HepG2 (cell line): Measurements from ENCODE around the gene EDN3. TPM values are rescaled to one million over a fixed set of nuclear protein-coding genes. Genes with fewer than 3 reads are reported as not detected.

Experiments used
- ATAC-seq: fragments of 200-7000 bp; cut with Tn5 transposase; 3 replicates; pipeline ENCODE4 v1.9.1; 2020; ENCODE audit warnings: mild to moderate bottlenecking, moderate library complexity
- Bru-seq: library from RNA; stranded (reverse); fragments of 400-500 nt; gene quantifications from one replicate; lab custom pipeline; 2021; lab: Mats Ljungman, UMichigan
- BruChase-seq, 2 experiments: library from RNA; stranded (reverse); fragments of 400-500 nt; gene quantifications; one replicate each; lab custom pipeline; 2021; lab: Mats Ljungman, UMichigan
- BruUV-seq: library from RNA; stranded (reverse); fragments of 400-500 nt; replicated peaks from 2 replicates; lab custom pipeline; 2021; lab: Mats Ljungman, UMichigan
- CTCF ChIA-PET: fragments of 300-600 bp; formaldehyde crosslinking; extraction: SDS; loops from one replicate; lab custom pipeline; 2021; ENCODE audit warnings: low total read pairs, inconsistent platforms, low intra/inter-chr PET ratio; lab: Yijun Ruan, JAX
- POLR2A ChIA-PET: fragments of 350-600 bp; sonication (Branson Sonifier 250); formaldehyde crosslinking; loops from one replicate; lab custom pipeline; 2020; ENCODE audit warnings: antibody characterized with exemption, inconsistent platforms; lab: Yijun Ruan, JAX
- DNase-seq: peaks from one replicate; pipeline ENCODE4 v3.0.0-alpha.2; 2015; ENCODE audit warnings: low spot score
- FAIRE-seq: peaks from 3 replicates; lab custom pipeline; 2011; peaks lifted over from hg19 to GRCh38; lab: Jason Lieb, UNC
- H2AFZ ChIP-seq: one replicate; pipeline ENCODE4 v1.6.1; 2011; ENCODE audit warnings: low read length, inconsistent platforms
- H3K27ac ChIP-seq: fragments of 300-600 bp; 3 replicates; pipeline ENCODE4 v1.8.0; 2011; ENCODE audit warnings: mixed run types, mild to moderate bottlenecking, mixed read lengths, low read length, inconsistent platforms; ENCODE audit not compliant: insufficient read depth; ENCODE audit errors: extremely low read length
- H3K27me3 ChIP-seq, 2 experiments: fragments of 200-600 bp in 1 of 2; 2 replicates in 1 of 2; 3 replicates in 1 of 2; pipeline versions ENCODE4 v1.6.0 to v1.8.0; 2011; ENCODE audit warnings: low read length in 2 of 2, mild to moderate bottlenecking in 2 of 2, moderate library complexity in 2 of 2, inconsistent platforms in 1 of 2; ENCODE audit not compliant: insufficient read depth in 2 of 2, control insufficient read depth in 1 of 2
- H3K36me3 ChIP-seq, 2 experiments: fragments of 200-600 bp in 1 of 2; replicated peaks in 1 of 2; 2 replicates in 1 of 2; 3 replicates in 1 of 2; pipeline versions ENCODE4 v1.5.1 to v1.8.0; 2011; ENCODE audit warnings: low read length in 2 of 2, inconsistent platforms in 1 of 2; ENCODE audit not compliant: insufficient read depth in 2 of 2, control insufficient read depth in 1 of 2
- H3K4me1 ChIP-seq: 2 replicates; pipeline ENCODE4 v1.5.1; 2012; ENCODE audit warnings: low read length, inconsistent platforms; ENCODE audit not compliant: insufficient read depth
- H3K4me2 ChIP-seq: 2 replicates; pipeline ENCODE4 v1.6.0; 2011; ENCODE audit warnings: low read depth, low read length, inconsistent platforms
- H3K4me3 ChIP-seq, 3 experiments: fragments of 200-600 bp in 1 of 3; sonication (generic), shearing (Covaris generic) in 1 of 3; replicated peaks in 1 of 3; 2 replicates each; pipeline ENCODE4 v1.5.1; 2011 to 2016; ENCODE audit warnings: low read length in 3 of 3, inconsistent platforms in 2 of 3, low read depth in 2 of 3, mild to moderate bottlenecking in 2 of 3, control low read depth in 1 of 3, mixed read lengths in 1 of 3; ENCODE audit not compliant: insufficient read depth in 1 of 3
- H3K79me2 ChIP-seq: one replicate; pipeline ENCODE4 v1.6.1; 2011; ENCODE audit warnings: low read length, inconsistent platforms; ENCODE audit not compliant: insufficient read depth
- H3K9ac ChIP-seq: 2 replicates; pipeline ENCODE4 v1.6.0; 2011; ENCODE audit warnings: mild to moderate bottlenecking, low read depth, low read length, inconsistent platforms; ENCODE audit not compliant: insufficient read depth
- H3K9me3 ChIP-seq: 2 replicates; pipeline ENCODE4 v1.5.1; 2012; ENCODE audit warnings: mild to moderate bottlenecking, low read length
- H4K20me1 ChIP-seq: 2 replicates; pipeline ENCODE4 v1.6.0; 2011; ENCODE audit warnings: inconsistent platforms, mild to moderate bottlenecking, low read length, moderate library complexity; ENCODE audit not compliant: insufficient read depth
- E2F1 ChIP-seq: sonication (generic); formaldehyde crosslinking; IDR thresholded peaks from 2 replicates; pipeline ENCODE4 v1.5.0; 2020; ENCODE audit warnings: missing genetic modification reagents
- GPN1 ChIP-seq: sonication (generic); formaldehyde crosslinking; IDR thresholded peaks from 2 replicates; pipeline ENCODE4 v1.5.1; 2020; ENCODE audit warnings: missing genetic modification reagents, borderline replicate concordance
- KDM4B ChIP-seq: sonication (generic); formaldehyde crosslinking; IDR thresholded peaks from 2 replicates; pipeline ENCODE4 v1.4.0; 2020; ENCODE audit warnings: missing genetic modification reagents
- MNT ChIP-seq: fragments of 450-650 bp; IDR thresholded peaks from 2 replicates; pipeline ENCODE4 v1.6.1; 2016
- SRY ChIP-seq: sonication (generic); formaldehyde crosslinking; IDR thresholded peaks from 2 replicates; pipeline ENCODE4 v1.8.0; 2022; ENCODE audit warnings: mild to moderate bottlenecking, missing genetic modification reagents
- TSC22D2 ChIP-seq: sonication (generic); formaldehyde crosslinking; IDR thresholded peaks from 2 replicates; pipeline ENCODE4 v1.5.1; 2020; ENCODE audit warnings: missing genetic modification reagents, mild to moderate bottlenecking, borderline replicate concordance
- ZBTB33 ChIP-seq: sonication (generic); formaldehyde crosslinking; IDR thresholded peaks from 2 replicates; pipeline ENCODE4 v1.4.0; 2020; ENCODE audit warnings: missing genetic modification reagents
- ZNF160 ChIP-seq: sonication (generic); formaldehyde crosslinking; IDR thresholded peaks from 2 replicates; pipeline ENCODE4 v1.8.0; 2022; ENCODE audit warnings: mild to moderate bottlenecking, inconsistent platforms, missing genetic modification reagents
- ZNF224 ChIP-seq: sonication (generic); formaldehyde crosslinking; IDR thresholded peaks from 2 replicates; pipeline ENCODE4 v1.5.0; 2020; ENCODE audit warnings: mild to moderate bottlenecking, missing genetic modification reagents
- ZNF670 ChIP-seq: sonication (generic); formaldehyde crosslinking; IDR thresholded peaks from 2 replicates; pipeline ENCODE4 v1.8.0; 2022; ENCODE audit warnings: mild to moderate bottlenecking, missing genetic modification reagents, borderline replicate concordance
- ZNF792 ChIP-seq: IDR thresholded peaks from 2 replicates; pipeline ENCODE4 v1.6.1; 2016
- WGBS: methylation state at CpG from one replicate; pipeline ENCODE4 v1.1.6; 2017; ENCODE audit warnings: low lambda C conversion rate; 5-methylcytosine and 5-hydroxymethylcytosine counted together
- in situ Hi-C: cut with HindIII; loops from 2 replicates; pipeline ENCODE4 v1.10.0; 2017; ENCODE audit warnings: low pct_unique_long_range_greater_than_20kb; ENCODE audit not compliant: extremely low pct_ligation_motif_present
- intact Hi-C: fragments of 100-400 bp; cut with micrococcal nuclease; formaldehyde crosslinking; loops from one replicate; pipeline ENCODE4 v1.10.0; 2022; ENCODE audit not compliant: unreplicated experiment
- long read RNA-seq, 2 experiments: library from RNA in 1 of 2; library from polyadenylated mRNA in 1 of 2; stranded (forward) in 1 of 2; unstranded in 1 of 2; transcript quantifications; one replicate each; pipeline ENCODE4 v2.0.0, GENCODE V29; 2019 to 2022
- polyA minus RNA-seq, 3 experiments: library from RNA; depleted of rRNA, polyadenylated mRNA; stranded (reverse); fragments of >200 nt; gene quantifications; 2 replicates each; pipeline ENCODE4 v1.2.3, GENCODE V29; 2011; ENCODE audit warnings: low replicate concordance in 1 of 3
- polyA plus RNA-seq, 8 experiments: library from polyadenylated mRNA; depleted of rRNA in 3 of 8; stranded (reverse) in 7 of 8; unstranded in 1 of 8; fragments of >200 nt; fragmentation: Illumina TruSeq in 4 of 8; extraction: Trizol in 4 of 8; gene quantifications; 2 replicates each; pipeline versions ENCODE4 v1.2.1 to v1.2.3, GENCODE V29; 2011 to 2016; ENCODE audit warnings: low read depth in 4 of 8, missing spikeins in 1 of 8, mixed read lengths in 1 of 8; ENCODE audit not compliant: insufficient read depth in 1 of 8
- total RNA-seq, 5 experiments: library from RNA; depleted of rRNA; stranded (reverse); fragments of >200 nt; fragmentation: Illumina TruSeq; extraction: Trizol; gene quantifications; 2 replicates each; pipeline ENCODE4 v1.2.3, GENCODE V29; 2016; ENCODE audit warnings: low read depth in 1 of 5

The EDN3 gene
- total RNA-seq (2016; rRNA removed; fragmentation: Illumina TruSeq; extraction: Trizol) = not detected in 2 replicates
- total RNA-seq (2016; cell fraction: cytosol; rRNA removed; fragmentation: Illumina TruSeq; extraction: Trizol; ENCODE audit: low read depth) = not detected in 2 replicates
- not detected in 2 replicates for total RNA-seq (2016; cell fraction: insoluble cytoplasmic fraction; rRNA removed; fragmentation: Illumina TruSeq; extraction: Trizol)
- total RNA-seq (2016; cell fraction: membrane; rRNA removed; fragmentation: Illumina TruSeq; extraction: Trizol) = not detected in 2 replicates
- not detected in 2 replicates for total RNA-seq (2016; cell fraction: nucleus; rRNA removed; fragmentation: Illumina TruSeq; extraction: Trizol)
- polyA plus RNA-seq (2011; rRNA removed) = not detected in 2 replicates
- polyA plus RNA-seq (2011; cell fraction: cytosol; rRNA removed) = not detected in 2 replicates
- not detected in 2 replicates for polyA plus RNA-seq (2011; cell fraction: nucleus; rRNA removed)
- polyA plus RNA-seq (2012) = not detected in 2 replicates
- not detected in 2 replicates for polyA plus RNA-seq (2016; cell fraction: cytosol; fragmentation: Illumina TruSeq; extraction: Trizol; ENCODE audit: low read depth)
- not detected in 2 replicates for polyA plus RNA-seq (2016; cell fraction: insoluble cytoplasmic fraction; fragmentation: Illumina TruSeq; extraction: Trizol; ENCODE audit: low read depth)
- not detected in 2 replicates for polyA plus RNA-seq (2016; cell fraction: membrane; fragmentation: Illumina TruSeq; extraction: Trizol; ENCODE audit: low read depth)
- not detected in 2 replicates for polyA plus RNA-seq (2016; cell fraction: nucleus; fragmentation: Illumina TruSeq; extraction: Trizol; ENCODE audit: insufficient read depth, low read depth)
- polyA minus RNA-seq (2011; rRNA and poly(A)+ RNA removed; ENCODE audit: low replicate concordance) = not detected in 2 replicates
- not detected in 2 replicates for polyA minus RNA-seq (2011; cell fraction: cytosol; rRNA and poly(A)+ RNA removed)
- polyA minus RNA-seq (2011; cell fraction: nucleus; rRNA and poly(A)+ RNA removed) = not detected in 2 replicates
- not detected for Bru-seq, nascent RNA
- not detected for BruChase-seq, experiment 1, labeled RNA remaining after a 6-hour chase
- BruChase-seq, experiment 2, labeled RNA remaining after a 2-hour chase = not detected
- long read RNA-seq, experiment 1 = 0 reads
- long read RNA-seq, experiment 2 = 0 reads

- H3K4me2 ChIP-seq = no peak within 1 kb of the TSS
- CTCF ChIA-PET = no interaction called here
- no peaks in the 10 kb centered on the region for H4K20me1 ChIP-seq
- POLR2A ChIA-PET = no interaction called here
- no peak for ATAC-seq
- no peak for TF ChIP-seq GPN1 (CRISPR knock-in tag)
- TF ChIP-seq ZNF160 = no peak
- no peak for TF ChIP-seq TSC22D2
- no peak for TF ChIP-seq ZNF792 (CRISPR knock-in tag)
- TF ChIP-seq SRY = no peak
- no peak for TF ChIP-seq KDM4B (CRISPR knock-in tag)
- TF ChIP-seq E2F1 = no peak
- no peak for TF ChIP-seq ZNF224 (CRISPR knock-in tag)
- no peak for TF ChIP-seq ZNF670
- TF ChIP-seq ZBTB33 = no peak
- no peak for TF ChIP-seq MNT
- TF ChIP-seq, all 625 proteins: peak for 0
- Histone ChIP-seq H3K4me1 (no peaks in the 10 kb centered on the region), H3K9me3 (no peaks in the 10 kb centered on the region), H2AFZ (no peak within 1 kb of the TSS), H3K79me2 (no peaks in the 10 kb centered on the region), H3K36me3 (no peaks in the 10 kb centered on the region), H3K27me3 (peaks cover 5 to 58% of the 10 kb centered on the region in 2 experiments; a peak in 4 of 5 replicates), H3K4me3 (no peak within 1 kb of the TSS), H3K9ac (no peak within 1 kb of the TSS), H3K27ac (no peak within 1 kb of the TSS)
- WGBS = 30% methylated on average over 63 of the region's 77 CpGs
- FAIRE-seq (no peak), DNase-seq (no peak)
- intact Hi-C loops (no loop called here), in situ Hi-C loops (no loop called here)
- no TSS peak for BruUV-seq
These were observed at the start of gene EDN3 for GRCh38 chr20:59300333-59301081. TSS of gene EDN3 (plus strand) at chr20:59300611. CDS start at chr20:59300813, 202 bp downstream.
